Keratinocyte (primary cell): ENCODE measurements around the gene MAP7. TPM values are rescaled to one million over a fixed set of nuclear protein-coding genes. Genes with fewer than 3 reads are reported as not detected.
A peak's percentile ranks its signal among the peaks of the same experiment; 100 is the strongest.
"Not testable (repeated sequence)": the region's sequence is repeated elsewhere in the genome, so short reads cannot be mapped to it uniquely, and the experiment has no call there.

Experiments
- DNase-seq: peaks from one replicate; pipeline ENCODE4 v3.0.0-alpha.2; 2011; ENCODE audit warnings: low read depth, missing footprints, low spot score
- FAIRE-seq: peaks from 2 replicates; lab custom pipeline; 2011; peaks lifted over from hg19 to GRCh38; lab: Jason Lieb, UNC
- H2AFZ ChIP-seq: 2 replicates; pipeline ENCODE4 v1.6.0; 2012; ENCODE audit warnings: low read length, control low read depth, inconsistent platforms; ENCODE audit not compliant: control insufficient read depth
- H3K27ac ChIP-seq: 2 replicates; pipeline ENCODE4 v1.5.1; 2011; ENCODE audit warnings: low read length; ENCODE audit not compliant: control insufficient read depth, insufficient read depth
- H3K27me3 ChIP-seq: 3 replicates; pipeline ENCODE4 v1.6.0; 2011; ENCODE audit warnings: low read length; ENCODE audit not compliant: control insufficient read depth, insufficient read depth; ENCODE audit errors: extremely low read depth
- H3K36me3 ChIP-seq, 2 experiments: 2 replicates in 1 of 2; 3 replicates in 1 of 2; pipeline ENCODE4 v1.5.1; 2011; ENCODE audit warnings: low read length in 2 of 2, mild to moderate bottlenecking in 1 of 2; ENCODE audit not compliant: control insufficient read depth in 2 of 2, insufficient read depth in 2 of 2; ENCODE audit errors: extremely low read depth in 1 of 2
- H3K4me1 ChIP-seq: 3 replicates; pipeline ENCODE4 v1.5.1; 2011; ENCODE audit warnings: low read length; ENCODE audit not compliant: control insufficient read depth, insufficient read depth; ENCODE audit errors: extremely low read depth
- H3K4me2 ChIP-seq: 3 replicates; pipeline ENCODE4 v1.6.0; 2011; ENCODE audit warnings: low read depth, low read length; ENCODE audit not compliant: control insufficient read depth, insufficient read depth; ENCODE audit errors: extremely low read depth
- H3K4me3 ChIP-seq, 3 experiments: fragments of 200-600 bp in 1 of 3; sonication (generic) in 1 of 3; 2 replicates in 2 of 3; 3 replicates in 1 of 3; pipeline ENCODE4 v1.5.1; 2011 to 2016; ENCODE audit warnings: low read length in 3 of 3, mild to moderate bottlenecking in 3 of 3, control low read depth in 2 of 3, inconsistent platforms in 1 of 3, low read depth in 1 of 3, mixed read lengths in 1 of 3, mixed run types in 1 of 3, moderate library complexity in 1 of 3; ENCODE audit not compliant: control insufficient read depth in 2 of 3, insufficient read depth in 2 of 3; ENCODE audit errors: extremely low read depth in 1 of 3
- H3K79me2 ChIP-seq: 2 replicates; pipeline ENCODE4 v1.6.0; 2012; ENCODE audit warnings: low read length; ENCODE audit not compliant: control insufficient read depth, insufficient read depth
- H3K9ac ChIP-seq: 3 replicates; pipeline ENCODE4 v1.6.0; 2011; ENCODE audit warnings: low read length; ENCODE audit not compliant: control insufficient read depth, insufficient read depth; ENCODE audit errors: extremely low read depth
- H3K9me1 ChIP-seq: 3 replicates; pipeline ENCODE4 v1.6.0; 2011; ENCODE audit warnings: low read length; ENCODE audit not compliant: control insufficient read depth, insufficient read depth; ENCODE audit errors: extremely low read depth
- H3K9me3 ChIP-seq: 2 replicates; pipeline ENCODE4 v1.5.1; 2012; ENCODE audit warnings: low read depth, low read length; ENCODE audit not compliant: control insufficient read depth
- H4K20me1 ChIP-seq: 3 replicates; pipeline ENCODE4 v1.6.0; 2011; ENCODE audit warnings: low read length; ENCODE audit not compliant: control insufficient read depth, insufficient read depth; ENCODE audit errors: extremely low read depth
- EZH2 ChIP-seq: IDR thresholded peaks from one replicate; pipeline ENCODE4 v1.6.1; 2012; ENCODE audit warnings: inconsistent platforms, mild to moderate bottlenecking, low read length, moderate library complexity
- dilution Hi-C: fragments of 300-500 bp; cut with MboI; formaldehyde crosslinking; loops from one replicate; pipeline ENCODE4 v1.7.0; 2020; ENCODE audit warnings: low sequenced_read_pairs; ENCODE audit not compliant: extremely low pct_ligation_motif_present
- polyA plus RNA-seq, 5 experiments: library from polyadenylated mRNA; depleted of rRNA in 3 of 5; stranded (reverse) in 3 of 5; stranded (forward) in 1 of 5; unstranded in 1 of 5; fragments of >200 nt; gene quantifications; 1 replicate in 1 of 5; 2 replicates in 3 of 5; 3 replicates in 1 of 5; pipeline versions ENCODE4 v1.2.1 to v1.2.3, GENCODE V29; 2011 to 2012; ENCODE audit warnings: missing spikeins in 2 of 5, low read depth in 1 of 5, low replicate concordance in 1 of 5
- TF ChIP-seq, protein P1 (sequence below), 3 experiments: IDR thresholded peaks in 1 of 3; conservative IDR thresholded peaks in 1 of 3; optimal IDR thresholded peaks in 1 of 3; 2 replicates in 2 of 3; 3 replicates in 1 of 3; pipeline versions ENCODE3 to v1.5.1; 2011; ENCODE audit warnings: low read length in 3 of 3, mild to moderate bottlenecking in 3 of 3, moderate library complexity in 2 of 3, control low read depth in 1 of 3, inconsistent platforms in 1 of 3; ENCODE audit not compliant: insufficient read depth in 2 of 3; ENCODE audit errors: extremely low read depth in 1 of 3

Gene MAP7
- polyA plus RNA-seq, 1 donor (not counting 4 experiments of a cell fraction or from before 2014, with no cell fraction given), result 11.8 TPM

GRCh38 chr6:136403110-136403980 lies 146.9 kb downstream of the MAP7 start:
- Histone ChIP-seq H4K20me1 (no peaks in the 10 kb centered on the region), H3K79me2 (no peaks in the 10 kb centered on the region), H3K27ac (peak overlapping the region; percentile 90), H3K27me3 (no peaks in the 10 kb centered on the region), H2AFZ (peak overlapping the region; percentile 11), H3K4me3 (peak overlapping the region in 1 of 3 experiments; percentile 36), H3K9me3 (no peaks in the 10 kb centered on the region), H3K36me3 (no peaks in the 10 kb centered on the region), H3K4me2 (peak overlapping the region; percentile 60), H3K9ac (peak overlapping the region; percentile 61), H3K9me1 (no peaks in the 10 kb centered on the region), H3K4me1 (peaks cover 28% of the 10 kb centered on the region)
- FAIRE-seq, result peak; percentile 99
- dilution Hi-C loops, result no loop called here
- peak; percentile 97 for DNase-seq
- TF ChIP-seq EZH2, result no peak
- TF ChIP-seq, protein P1, sequence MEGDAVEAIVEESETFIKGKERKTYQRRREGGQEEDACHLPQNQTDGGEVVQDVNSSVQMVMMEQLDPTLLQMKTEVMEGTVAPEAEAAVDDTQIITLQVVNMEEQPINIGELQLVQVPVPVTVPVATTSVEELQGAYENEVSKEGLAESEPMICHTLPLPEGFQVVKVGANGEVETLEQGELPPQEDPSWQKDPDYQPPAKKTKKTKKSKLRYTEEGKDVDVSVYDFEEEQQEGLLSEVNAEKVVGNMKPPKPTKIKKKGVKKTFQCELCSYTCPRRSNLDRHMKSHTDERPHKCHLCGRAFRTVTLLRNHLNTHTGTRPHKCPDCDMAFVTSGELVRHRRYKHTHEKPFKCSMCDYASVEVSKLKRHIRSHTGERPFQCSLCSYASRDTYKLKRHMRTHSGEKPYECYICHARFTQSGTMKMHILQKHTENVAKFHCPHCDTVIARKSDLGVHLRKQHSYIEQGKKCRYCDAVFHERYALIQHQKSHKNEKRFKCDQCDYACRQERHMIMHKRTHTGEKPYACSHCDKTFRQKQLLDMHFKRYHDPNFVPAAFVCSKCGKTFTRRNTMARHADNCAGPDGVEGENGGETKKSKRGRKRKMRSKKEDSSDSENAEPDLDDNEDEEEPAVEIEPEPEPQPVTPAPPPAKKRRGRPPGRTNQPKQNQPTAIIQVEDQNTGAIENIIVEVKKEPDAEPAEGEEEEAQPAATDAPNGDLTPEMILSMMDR (optimal IDR thresholded peaks at IDR 0.05 in 1 of 3, IDR thresholded peaks at IDR 0.05 in 1 of 3, conservative IDR thresholded peaks at IDR 0.05 in 1 of 3; ENCODE audit: extremely low read depth in 1 of 3, insufficient read depth in 2 of 3, low read length in 3 of 3), result no peak

GRCh38 chr6:136401749-136402148 lies 148.5 kb downstream of the MAP7 start:
- Histone ChIP-seq H2AFZ (no peak overlapping the region), H3K27me3 (no peaks in the 10 kb centered on the region), H3K9ac (no peak overlapping the region), H3K9me3 (no peaks in the 10 kb centered on the region), H3K4me1 (peaks cover 23% of the 10 kb centered on the region), H3K4me3 (no peak overlapping the region), H4K20me1 (no peaks in the 10 kb centered on the region), H3K9me1 (no peaks in the 10 kb centered on the region), H3K27ac (peak overlapping the region; percentile 16), H3K36me3 (no peaks in the 10 kb centered on the region), H3K4me2 (no peak overlapping the region), H3K79me2 (no peaks in the 10 kb centered on the region)
- FAIRE-seq, result peak; percentile 62
- dilution Hi-C loops, result no loop called here
- DNase-seq, result no peak
- no peak for TF ChIP-seq EZH2
- TF ChIP-seq, protein P1 (optimal IDR thresholded peaks at IDR 0.05 in 1 of 3, IDR thresholded peaks at IDR 0.05 in 1 of 3, conservative IDR thresholded peaks at IDR 0.05 in 1 of 3; ENCODE audit: extremely low read depth in 1 of 3, insufficient read depth in 2 of 3, low read length in 3 of 3), result no peak

DNA sequence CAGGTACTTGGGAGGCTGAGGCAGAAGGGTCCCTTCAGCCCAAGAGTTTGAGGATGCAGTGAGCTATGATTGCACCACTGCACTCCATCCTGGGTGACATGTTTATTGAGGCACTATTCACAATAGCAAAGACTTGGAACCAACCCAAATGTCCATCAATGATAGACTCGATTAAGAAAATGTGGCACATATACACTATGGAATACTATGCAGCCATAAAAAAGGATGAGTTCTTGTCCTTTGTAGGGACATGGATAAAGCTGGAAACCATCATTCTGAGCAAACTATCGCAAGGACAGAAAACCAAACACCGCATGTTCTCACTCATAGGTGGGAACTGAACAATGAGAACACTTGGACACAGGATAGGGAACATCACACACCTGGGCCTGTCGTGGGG lies 149.0 kb downstream of the MAP7 start:
- H2AFZ ChIP-seq, H3K9me1 ChIP-seq, DNase-seq, H3K27ac ChIP-seq, H3K4me3 ChIP-seq, H3K9ac ChIP-seq, H3K9me3 ChIP-seq, dilution Hi-C loops, H3K79me2 ChIP-seq, H3K4me2 ChIP-seq, H3K36me3 ChIP-seq, FAIRE-seq, H4K20me1 ChIP-seq, H3K27me3 ChIP-seq: not testable (repeated sequence)
- H3K4me1 ChIP-seq, result peaks cover 23% of the 10 kb centered on the region
